COR-L47 (cell line): ENCODE data around the gene USP6.
A peak's percentile ranks its signal among the peaks of the same experiment; 100 is the strongest.
"Not testable (repeated sequence)": the region's sequence is repeated elsewhere in the genome, so short reads cannot be mapped to it uniquely, and the experiment has no call there.

ENCODE experiments used
- DNase-seq: peaks from one replicate; lab custom pipeline; 2025; lab: John Stamatoyannopoulos, UW

Gene USP6

DNA sequence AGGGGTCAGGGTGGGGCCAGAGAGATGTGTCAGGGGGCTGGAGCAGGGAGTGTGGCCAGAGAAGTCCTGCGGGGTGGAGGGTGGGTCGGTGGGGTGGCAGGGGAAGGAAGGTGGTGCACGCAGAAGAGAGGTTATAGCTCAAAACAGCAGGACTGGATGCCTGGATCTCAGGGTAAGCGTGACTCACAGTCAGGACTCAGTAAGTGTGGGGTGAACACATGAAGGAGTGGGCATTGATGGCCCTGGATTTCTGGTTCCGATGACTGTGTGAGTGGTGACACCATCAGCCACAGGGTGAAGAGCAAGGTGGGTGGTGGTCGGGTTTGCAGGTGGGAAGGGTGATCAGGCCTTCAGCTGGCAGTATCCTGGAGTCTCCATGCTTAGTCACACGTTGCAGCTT lies 6.2 kb downstream of the USP6 start:
- DNase-seq: not testable (repeated sequence)

DNA sequence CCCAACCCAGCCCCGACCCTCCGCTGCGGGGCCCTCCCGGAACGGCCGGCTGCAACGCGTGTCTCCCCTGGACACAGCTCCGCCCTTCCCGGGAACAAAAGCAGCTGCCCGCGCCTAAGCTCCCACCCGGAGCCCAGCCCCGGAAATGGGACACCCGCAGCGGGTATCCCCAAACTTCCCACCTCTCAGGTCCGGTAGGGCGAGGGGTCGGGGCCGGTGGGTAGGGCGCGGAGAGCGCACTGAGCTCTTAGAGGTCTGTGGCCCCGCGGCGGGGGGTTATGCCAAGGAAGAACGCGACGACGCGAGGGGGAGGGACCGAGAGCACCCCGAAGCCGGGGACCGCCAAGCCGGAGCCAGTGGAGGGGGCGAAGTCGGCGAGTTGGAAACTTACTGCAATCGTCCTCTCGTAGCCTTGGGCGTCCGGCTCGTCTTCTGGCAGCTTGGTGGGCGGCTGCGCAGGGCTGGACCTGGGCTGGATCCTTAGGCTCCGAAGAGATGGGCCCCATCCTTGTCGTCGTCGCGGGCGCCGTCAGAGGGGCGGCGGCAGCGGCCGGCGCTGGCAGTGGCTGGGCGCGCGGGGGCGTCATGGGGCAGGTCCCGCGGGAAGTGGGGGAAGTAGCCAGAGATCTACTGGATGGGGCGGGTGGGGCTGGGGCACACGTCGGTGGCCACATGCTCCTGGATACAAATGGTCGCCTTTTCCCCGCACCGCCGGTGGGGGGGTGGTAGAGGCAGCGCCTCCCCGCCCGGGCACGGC lies 6.9 kb downstream of the USP6 start:
- DNase-seq: peak; percentile 7

DNA sequence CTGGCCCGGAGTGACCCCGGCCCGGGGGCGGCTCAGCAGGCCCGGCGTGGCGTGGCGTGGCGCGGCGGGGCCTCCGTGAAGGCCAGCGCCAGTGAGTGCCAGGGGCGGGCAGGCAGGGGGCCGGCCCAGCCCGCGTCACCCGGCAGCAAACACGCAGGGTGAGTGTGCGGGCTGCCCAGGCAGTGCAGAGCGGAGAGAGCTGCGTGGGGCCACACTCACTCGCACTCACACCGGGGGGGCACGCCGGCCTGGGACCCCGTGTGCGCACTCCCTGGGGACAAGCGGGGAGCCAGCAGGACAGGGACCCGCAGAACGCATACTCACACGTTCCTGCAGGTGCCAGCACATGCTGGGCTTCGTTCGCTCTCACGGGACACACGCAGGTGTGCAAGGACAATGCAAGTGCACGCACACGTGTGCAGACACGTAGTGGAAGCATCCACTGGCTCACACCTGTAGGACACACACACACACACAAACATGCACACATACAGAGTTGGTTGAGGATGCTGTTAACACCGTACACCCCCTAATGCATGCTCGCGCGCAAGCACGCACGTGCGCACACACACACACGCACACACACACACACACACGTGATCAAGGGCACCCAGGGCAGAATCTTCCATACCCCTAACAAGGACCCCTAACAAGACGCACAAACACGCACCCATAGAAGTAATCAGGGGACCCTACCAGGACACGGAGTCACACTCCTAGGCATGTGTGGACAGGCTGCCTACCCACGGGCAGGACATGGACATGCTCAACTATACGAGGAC lies 7.7 kb downstream of the USP6 start:
- no peak for DNase-seq

DNA sequence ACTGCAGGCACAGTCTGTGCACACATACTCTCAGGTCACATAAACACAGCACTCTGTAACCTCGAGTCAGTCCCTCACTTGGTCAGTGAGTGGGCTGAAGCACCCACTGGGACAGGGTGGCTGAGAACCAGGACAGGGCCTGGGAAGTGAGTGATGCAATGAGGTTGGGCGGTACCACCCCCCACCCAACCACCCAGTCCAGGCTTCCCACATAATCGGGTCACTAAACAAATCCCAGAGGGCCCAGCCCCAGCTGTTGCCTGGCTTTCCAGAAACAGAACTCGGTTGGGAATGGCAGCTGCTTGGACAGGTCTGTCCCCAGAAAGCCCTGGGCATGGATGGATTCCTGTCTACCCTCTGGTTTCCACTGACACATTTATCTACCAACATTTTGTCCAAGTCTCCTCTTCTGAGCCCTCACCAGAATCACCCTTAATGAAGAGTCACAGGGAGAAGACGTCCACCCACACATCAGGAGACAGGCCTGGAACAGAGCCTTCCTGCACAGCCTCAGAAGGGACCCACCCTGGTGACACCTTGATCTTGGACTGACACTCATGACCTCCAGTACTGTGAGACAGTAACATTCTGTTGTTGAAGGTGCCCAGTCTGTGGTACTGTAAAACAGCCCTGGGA lies 8.4 kb downstream of the USP6 start:
- DNase-seq: not testable (repeated sequence)

DNA sequence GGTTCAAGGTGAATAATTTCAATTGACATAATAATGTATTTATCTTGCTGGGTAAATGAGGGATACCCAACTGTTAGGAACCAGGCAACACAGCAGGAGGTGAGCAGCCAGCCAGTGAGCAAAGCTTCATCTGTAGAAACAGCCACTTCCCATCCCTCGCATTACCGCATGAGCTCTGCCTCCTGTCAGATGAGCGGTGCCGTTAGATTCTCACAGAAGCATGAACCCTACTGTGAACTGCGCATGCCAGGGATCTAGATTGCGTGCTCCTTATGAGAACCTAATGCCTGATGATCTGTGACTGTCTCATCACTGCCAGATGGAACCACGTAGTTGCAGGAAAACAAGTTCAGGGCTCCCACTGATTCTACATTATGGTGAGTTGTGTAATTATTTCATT lies 9.1 kb downstream of the USP6 start:
- DNase-seq: not testable (repeated sequence)

DNA sequence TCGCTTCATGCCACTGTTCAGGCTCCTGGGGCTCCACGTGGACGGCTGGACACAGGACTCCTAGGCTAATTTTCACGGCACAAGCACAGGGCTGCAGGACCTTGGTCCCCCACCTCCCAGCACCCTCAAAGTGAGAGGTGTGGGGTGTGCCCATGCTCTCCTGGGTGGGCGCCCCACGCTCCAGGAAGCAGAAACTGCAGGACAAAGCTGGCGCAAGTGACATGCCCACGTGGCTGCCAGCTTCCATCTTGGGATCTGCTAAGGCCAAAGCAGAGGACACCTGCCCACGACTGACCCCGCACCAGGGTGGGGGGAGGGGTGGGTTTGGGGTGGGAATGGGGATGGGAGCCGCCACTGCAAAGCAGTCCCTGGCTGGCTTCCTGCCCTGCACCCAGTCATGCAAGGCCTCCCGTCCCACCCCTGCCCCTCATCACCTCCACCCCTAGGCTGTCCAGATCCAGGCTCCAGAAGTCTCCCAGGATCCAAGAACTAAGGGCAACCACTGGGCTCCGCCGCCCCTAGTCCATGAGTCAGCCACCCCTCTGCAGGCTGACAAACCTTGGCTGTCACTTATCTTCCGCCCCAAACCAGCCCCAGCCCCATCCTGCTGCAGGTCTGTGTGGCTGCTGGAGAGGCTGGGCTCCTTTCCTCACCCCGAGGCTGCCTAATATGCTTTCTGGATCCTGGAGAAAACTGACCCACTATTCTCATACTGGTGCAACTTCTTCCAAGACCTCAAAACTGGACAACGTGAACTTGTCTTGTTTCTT lies 11.1 kb downstream of the USP6 start:
- no peak for DNase-seq

DNA sequence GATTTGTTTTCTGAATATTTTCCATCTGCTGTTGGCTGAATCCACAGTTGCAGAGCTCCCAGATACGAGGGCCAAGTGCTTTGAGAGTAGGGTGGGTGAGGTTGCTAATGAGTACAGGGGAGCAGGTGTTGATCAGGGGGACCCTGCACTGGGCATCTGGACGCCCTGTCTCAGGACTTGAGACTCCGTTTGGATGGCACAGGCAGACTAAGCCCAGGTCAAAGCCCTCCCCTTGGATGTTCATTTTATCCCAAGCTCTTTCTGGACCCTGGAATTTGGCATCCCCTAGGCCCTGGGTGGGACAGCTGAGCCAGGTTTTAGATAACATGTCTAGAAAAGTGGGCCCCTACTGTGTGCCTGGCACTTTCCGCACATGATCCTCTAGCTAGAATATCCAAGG lies 12.1 kb downstream of the USP6 start:
- DNase-seq: no peak

DNA sequence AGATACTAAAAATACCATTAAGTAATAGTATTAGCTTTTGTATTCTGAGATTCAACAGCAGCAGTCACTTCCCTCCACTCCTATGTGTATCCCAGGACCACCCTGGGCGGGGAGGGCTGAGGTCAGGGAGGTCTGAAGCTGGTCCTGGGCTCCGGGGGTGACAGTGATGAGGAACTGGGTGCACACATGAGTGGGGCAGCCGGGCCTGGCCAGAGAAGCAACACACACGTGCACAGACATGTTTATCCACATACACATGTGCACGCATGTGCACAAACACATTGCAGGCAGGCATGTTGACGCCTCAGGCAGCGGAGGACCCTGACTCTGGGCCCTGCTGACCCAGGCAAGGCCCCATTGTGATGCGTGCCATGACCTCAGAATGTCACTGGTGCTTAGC lies 12.6 kb downstream of the USP6 start:
- DNase-seq: not testable (repeated sequence)

DNA sequence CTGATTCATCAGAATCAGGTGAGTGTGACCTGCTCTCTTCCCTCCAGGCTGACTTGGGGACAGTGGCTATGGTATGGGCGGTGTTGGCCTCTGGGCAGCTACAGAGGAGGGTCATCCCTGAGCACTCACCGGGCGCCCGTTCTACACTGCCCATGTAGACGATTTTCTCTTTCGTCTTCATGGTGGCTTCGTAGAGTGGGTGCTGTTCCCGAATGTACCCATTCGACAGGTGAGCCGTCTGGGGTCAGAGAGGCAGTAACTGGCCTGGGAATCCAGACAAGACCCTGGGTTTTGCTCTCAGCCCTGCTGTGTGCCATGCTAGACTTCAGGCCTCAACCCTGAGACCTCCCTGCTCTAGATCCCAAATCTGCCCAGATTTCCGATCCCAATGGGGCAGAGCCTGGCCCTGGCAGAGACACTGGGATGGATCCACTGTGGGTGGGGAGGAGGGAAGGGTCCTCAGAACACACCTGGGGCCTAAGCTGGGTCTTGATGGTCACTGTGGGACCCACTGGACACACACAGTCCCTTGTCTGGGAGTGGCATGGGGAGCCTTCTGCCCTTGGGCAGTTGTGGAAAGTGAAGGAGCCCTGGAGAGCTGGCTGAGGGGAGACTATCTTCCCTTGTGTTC lies 13.2 kb downstream of the USP6 start:
- DNase-seq: no peak

DNA sequence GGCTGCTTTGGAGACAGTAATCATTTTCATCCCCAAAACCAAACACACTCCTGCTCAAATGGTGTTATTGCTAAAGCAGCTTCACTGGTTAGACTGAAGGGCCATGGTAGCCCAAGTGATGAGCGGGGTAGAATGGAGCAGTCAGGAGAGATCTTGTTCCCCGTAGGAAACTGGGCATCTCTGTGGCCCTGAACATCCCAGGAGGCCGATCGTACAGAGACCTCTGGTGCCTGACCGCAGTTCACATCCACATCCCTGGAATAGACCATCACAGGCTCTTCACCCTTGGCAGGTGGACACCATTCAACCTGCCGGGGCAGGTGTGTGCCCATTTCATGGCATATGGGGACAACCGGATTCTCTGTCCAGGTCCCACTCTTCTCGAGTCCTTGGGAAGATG lies 13.9 kb downstream of the USP6 start:
- DNase-seq: not testable (repeated sequence)

DNA sequence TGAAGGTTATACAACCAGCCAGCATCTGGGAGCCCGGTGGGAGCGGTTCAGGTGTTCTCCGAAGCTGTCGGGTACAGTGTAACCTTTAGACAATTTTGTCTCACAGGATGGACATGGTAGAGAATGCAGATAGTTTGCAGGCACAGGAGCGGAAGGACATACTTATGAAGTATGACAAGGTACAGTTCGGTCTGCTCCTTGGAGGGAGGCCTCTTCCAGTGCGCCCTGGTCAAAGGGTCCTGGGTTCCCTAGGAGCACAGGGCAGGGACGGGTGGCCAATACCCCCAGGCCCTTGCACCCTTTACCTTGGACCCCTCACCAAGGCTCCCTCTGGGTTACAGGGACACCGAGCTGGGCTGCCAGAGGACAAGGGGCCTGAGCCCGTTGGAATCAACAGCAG lies 14.4 kb downstream of the USP6 start:
- DNase-seq: not testable (repeated sequence)

DNA sequence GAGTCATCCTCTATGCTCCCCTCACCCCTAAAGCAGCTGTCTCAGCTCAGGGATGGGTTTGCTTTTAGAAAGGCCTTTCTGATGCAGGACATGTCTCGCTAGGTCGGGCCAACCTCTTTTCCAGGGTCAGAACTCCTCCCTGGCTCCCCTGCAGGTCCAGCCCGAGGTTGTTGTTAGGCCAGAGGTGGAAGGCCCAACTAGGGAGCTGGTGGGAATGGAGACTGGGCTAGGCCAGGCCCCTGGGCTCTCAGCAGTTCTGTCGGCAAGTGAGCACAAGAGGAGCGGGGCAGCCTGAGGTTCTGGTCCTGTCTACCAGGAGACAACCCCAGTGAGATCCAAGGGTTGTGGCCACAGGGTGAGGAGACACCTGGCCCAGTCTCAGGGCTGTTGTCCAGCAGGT lies 14.9 kb downstream of the USP6 start:
- not testable (repeated sequence) for DNase-seq

DNA sequence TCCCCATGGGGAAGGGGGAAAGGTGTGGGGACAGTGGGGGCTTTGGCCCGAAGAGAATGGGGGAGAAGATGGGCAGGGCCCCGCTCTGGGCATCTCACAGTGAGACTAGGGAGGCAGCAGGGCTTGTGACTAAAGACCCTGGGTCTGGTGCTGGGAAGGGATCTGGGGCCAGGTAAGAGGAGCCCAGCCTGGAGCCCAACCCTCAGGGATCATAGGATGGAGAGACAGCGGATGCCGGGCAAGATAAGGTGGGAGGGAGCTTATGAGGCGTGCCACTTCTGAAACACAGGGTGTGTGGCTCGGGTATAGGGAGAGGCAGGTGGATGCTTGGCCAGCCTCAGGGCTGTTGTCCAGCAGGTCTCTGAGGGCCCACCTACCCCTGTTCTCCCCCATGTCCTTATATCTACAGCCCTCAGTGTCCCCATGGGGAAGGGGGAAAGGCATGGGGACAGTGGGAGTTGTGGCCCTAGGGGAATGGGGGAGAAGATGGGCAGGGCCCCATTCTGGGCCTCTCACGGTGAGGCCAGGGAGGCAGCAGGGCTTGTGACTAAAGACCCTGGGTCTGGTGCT lies 15.4 kb downstream of the USP6 start:
- DNase-seq: no peak

DNA sequence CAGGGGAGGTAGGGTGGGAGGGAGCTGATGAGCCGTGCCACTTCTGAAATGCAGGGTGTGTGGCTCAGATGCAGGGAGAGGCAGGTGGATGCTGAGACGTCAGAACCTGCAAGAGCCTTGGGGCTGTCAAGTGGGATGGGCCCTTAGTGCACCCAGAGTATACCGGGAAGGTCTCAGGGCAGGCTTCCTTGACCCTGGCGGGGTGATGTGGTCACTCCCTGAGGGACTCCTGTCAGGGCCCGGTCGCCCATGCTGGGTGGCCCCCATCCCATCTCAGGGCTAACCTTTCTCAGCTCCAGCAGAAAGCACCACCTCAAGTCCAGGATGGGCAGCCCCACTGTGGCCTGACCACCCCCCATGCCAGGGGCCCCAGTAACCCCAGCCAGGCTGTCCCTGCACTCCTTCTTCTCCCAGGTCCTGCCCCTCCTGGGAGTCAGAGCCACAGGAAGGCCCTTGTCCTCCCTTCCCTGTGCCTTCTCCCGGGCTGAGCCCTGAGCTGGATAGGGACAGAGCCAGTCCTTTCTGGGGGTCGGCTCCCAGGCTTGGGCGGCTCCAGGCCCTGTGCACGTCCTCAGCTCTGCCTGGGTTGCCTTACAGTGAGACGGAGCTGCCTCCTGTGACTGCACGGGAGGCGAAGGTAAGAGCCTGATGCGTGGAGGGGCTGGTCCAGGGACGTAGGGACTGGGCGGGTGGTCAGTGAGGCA lies 16.1 kb downstream of the USP6 start:
- DNase-seq: not testable (repeated sequence)

DNA sequence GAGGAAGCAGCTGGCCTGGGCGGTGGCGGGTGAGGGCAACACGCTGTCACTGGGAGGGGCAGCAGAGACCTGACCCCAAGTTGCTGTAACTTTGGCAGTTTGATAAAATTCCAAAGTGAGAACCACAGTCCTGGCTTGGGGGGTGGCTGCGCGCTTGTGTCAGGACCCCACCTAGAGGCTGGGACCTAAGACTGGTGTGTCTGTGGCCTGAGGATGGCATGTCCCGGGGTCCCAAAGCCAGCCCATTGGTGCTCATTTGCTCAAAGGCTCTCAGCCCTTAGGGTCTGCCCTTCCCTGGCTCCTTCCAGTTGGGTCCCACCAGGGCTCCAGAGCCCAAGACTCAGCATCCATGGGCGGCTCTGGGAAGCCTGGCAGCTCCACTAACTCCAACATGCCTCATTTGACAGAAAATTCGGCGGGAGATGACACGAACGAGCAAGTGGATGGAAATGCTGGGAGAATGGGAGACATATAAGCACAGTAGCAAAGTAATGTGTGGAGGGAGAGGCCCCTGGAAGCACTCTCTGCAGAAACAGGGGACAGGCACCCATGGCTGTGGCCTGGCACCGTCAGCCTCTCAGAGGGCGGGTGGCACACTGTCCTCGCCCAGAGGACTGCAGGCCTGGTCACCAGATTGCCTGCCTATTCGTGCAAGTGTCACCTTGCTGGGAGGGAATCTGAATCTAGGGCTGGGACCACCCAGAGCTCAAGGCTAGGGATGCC lies 16.8 kb downstream of the USP6 start:
- not testable (repeated sequence) for DNase-seq

DNA sequence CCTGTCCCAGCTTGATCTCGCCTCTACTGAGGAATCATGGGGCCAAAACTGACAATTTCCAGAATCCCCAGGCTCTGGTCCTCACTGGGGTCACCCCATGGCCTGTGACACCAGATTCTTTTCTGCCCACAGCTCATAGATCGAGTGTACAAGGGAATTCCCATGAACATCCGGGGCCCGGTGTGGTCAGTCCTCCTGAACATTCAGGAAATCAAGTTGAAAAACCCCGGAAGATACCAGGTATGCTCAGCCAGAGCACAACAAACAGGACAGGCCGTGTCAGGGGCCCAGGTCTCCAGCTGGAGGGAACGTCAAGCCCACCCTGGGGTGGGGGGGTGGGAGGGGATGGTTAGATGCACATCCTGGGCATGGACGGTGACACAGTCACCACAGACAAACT lies 17.5 kb downstream of the USP6 start:
- no peak for DNase-seq

DNA sequence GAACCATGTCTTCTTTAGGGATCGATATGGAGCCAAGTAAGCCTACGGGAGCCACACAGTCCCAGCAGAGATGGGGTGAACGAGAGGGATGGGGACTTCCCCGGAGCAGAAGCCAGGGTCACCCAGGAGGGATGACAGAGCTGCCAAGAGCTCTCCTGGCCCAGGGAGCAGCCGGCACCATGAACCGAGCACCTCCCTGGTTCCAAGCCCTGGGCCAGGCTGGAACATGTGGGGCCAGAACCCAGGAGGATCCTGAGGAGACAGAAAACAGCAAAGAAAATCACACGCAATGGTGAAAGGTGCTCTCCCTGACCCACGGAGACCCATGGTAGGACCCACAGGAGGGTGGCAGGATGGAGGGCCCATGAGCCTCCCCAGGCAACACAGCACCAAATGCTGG lies 18.1 kb downstream of the USP6 start:
- not testable (repeated sequence) for DNase-seq

DNA sequence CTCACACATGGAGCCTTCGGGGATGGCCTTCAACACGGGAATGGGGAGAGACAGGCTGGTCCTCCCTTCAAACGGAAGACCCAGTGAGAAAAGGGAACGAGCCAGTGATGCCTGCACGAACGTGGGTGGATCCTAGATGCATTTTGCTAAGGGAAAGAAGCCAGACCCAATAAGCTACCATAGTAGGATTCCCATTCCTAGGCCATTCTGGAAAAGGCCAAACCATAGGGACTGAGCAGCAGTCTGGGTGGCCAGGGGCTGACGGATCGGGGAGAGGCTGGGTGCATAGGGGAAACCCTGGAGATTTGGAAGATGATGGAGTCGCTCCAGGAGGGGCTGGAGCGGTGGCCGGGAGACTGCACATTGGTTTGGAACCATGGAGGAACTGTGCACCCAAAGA lies 18.7 kb downstream of the USP6 start:
- not testable (repeated sequence) for DNase-seq

DNA sequence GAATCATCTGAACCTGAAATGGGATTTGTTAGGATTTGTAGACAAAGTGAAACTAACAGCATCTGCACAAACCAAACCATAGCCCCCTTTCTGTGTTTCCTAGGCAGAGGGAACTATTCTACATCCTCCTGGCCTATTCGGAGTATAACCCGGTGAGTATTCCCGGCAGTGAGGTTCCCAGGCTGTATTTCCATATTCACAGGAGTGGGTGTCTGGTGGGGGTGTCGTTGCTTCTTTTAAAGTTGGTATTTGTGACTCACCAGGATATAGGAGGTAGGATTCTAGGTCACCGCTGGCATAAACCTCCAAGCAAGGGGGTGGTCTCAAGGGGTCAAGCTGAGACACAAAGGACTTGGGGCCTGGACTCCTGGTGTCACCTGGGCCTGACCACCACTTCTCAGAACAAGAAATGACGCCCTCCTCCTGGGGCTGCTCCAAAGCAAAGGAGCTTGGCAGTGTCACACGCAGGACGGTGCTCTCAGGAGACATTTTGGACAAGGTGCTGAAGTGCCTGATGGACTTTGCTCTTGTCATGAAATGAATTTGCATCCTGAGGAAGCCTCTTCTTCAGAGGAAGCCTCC lies 19.4 kb downstream of the USP6 start:
- DNase-seq: not testable (repeated sequence)
